HL-60 (cell line): ENCODE results near the gene PNCK.

ENCODE experiments used
- DNase-seq, 2 experiments: peaks; one replicate each; pipeline ENCODE4 v3.0.0-alpha.2; 2010 to 2020; ENCODE audit warnings: low read depth in 1 of 2, low spot score in 1 of 2
- H3K27ac ChIP-seq: fragments of 250-450 bp; sonication (Bioruptor Pico); replicated peaks from 2 replicates; pipeline ENCODE4 v1.5.1; 2020; ENCODE audit warnings: mild to moderate bottlenecking, moderate library complexity
- H3K27me3 ChIP-seq: fragments of 250-450 bp; sonication (Bioruptor Pico); 2 replicates; pipeline ENCODE4 v1.5.1; 2021; ENCODE audit warnings: mild to moderate bottlenecking, moderate library complexity; ENCODE audit not compliant: insufficient read depth, poor library complexity, severe bottlenecking
- H3K4me3 ChIP-seq: replicated peaks from 2 replicates; pipeline ENCODE4 v1.5.1; 2011; ENCODE audit warnings: mild to moderate bottlenecking, control low read depth, low read length; ENCODE audit not compliant: insufficient read depth
- GABPA ChIP-seq: IDR thresholded peaks from 2 replicates; pipeline ENCODE4 v1.6.1; 2012; ENCODE audit warnings: low read depth
- POLR2AphosphoS5 ChIP-seq: IDR thresholded peaks from 2 replicates; pipeline ENCODE4 v1.6.1; 2012; ENCODE audit warnings: low read depth
- REST ChIP-seq: IDR thresholded peaks from 2 replicates; pipeline ENCODE4 v1.6.1; 2012; ENCODE audit warnings: low read depth; ENCODE audit not compliant: insufficient replicate concordance
- SPI1 ChIP-seq: IDR thresholded peaks from 2 replicates; pipeline ENCODE4 v1.6.1; 2012; ENCODE audit warnings: low read depth, mild to moderate bottlenecking, borderline replicate concordance
- TF ChIP-seq, protein P1 (sequence below): IDR thresholded peaks from one replicate; pipeline ENCODE4 v1.5.1; 2011; ENCODE audit warnings: low read length, control low read depth, inconsistent platforms; ENCODE audit not compliant: insufficient read depth

Gene PNCK

GRCh38 chrX:153669174-153669890 is 4.3 kb downstream of the PNCK start:
- Histone ChIP-seq H3K27ac (no peak overlapping the region), H3K4me3 (no peak overlapping the region), H3K27me3 (peaks cover 2% of the 10 kb centered on the region)
- TF ChIP-seq REST (no peak), GABPA (no peak), POLR2AphosphoS5 (no peak), SPI1 (no peak)
- TF ChIP-seq, protein P1, sequence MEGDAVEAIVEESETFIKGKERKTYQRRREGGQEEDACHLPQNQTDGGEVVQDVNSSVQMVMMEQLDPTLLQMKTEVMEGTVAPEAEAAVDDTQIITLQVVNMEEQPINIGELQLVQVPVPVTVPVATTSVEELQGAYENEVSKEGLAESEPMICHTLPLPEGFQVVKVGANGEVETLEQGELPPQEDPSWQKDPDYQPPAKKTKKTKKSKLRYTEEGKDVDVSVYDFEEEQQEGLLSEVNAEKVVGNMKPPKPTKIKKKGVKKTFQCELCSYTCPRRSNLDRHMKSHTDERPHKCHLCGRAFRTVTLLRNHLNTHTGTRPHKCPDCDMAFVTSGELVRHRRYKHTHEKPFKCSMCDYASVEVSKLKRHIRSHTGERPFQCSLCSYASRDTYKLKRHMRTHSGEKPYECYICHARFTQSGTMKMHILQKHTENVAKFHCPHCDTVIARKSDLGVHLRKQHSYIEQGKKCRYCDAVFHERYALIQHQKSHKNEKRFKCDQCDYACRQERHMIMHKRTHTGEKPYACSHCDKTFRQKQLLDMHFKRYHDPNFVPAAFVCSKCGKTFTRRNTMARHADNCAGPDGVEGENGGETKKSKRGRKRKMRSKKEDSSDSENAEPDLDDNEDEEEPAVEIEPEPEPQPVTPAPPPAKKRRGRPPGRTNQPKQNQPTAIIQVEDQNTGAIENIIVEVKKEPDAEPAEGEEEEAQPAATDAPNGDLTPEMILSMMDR: peak; percentile 20
- DNase-seq: no peak

DNA sequence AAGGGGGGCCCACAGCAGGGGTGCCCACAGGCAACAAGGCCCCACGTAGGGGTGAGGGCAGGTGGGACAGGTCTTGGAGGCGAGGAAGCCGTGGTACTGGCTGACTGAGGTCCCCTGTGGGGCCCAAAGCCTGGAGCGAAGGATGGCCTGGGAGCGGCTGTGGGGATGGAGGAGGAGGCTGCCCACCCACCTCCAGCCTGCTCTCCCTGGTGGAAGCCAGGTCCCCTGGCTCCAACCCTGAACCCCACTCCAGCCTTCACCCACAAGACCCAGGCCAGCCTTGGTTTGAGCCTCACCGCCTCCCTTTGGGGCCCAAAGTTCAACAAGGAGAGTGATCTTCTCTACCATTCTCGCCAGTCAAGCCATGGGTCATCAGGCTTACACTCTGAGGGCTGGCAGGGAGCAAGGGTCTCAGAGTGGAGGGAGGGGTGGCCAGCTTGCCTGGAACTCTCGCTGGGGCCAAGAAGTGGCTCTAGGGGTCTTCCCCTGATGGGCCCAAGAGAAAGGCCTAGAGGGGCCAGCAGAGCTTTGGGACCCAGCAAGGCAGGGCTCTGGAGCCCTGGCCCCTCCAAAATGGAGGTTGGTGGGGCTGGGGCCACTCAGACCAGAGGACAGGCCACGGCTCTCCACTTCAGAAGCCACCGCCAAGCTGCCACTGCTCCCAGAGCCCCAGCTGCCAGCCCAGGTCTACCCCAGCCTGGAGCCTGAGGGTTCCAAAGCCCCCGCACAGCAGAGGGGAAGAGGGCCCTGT is 5.0 kb downstream of the PNCK start:
- TF ChIP-seq REST (no peak), SPI1 (no peak)
- DNase-seq: no peak

GRCh38 chrX:153667956-153668396 is 5.6 kb downstream of the PNCK start:
- DNase-seq: peak in 1 of 2 experiments; percentile 73
- peaks cover under 1% of the 10 kb centered on the region for H3K27me3 ChIP-seq
- TF ChIP-seq, protein P1: peak; percentile 53
- TF ChIP-seq REST (peak; percentile 74), POLR2AphosphoS5 (no peak), GABPA (no peak), SPI1 (no peak)
- H3K27ac ChIP-seq: no peak overlapping the region
- peak overlapping the region; percentile 41 for H3K4me3 ChIP-seq

More for the DNA sequence above, 5.0 kb downstream of the PNCK start:
- Histone ChIP-seq H3K27me3 (no peaks in the 10 kb centered on the region), H3K4me3 (no peak overlapping the region), H3K27ac (no peak overlapping the region)
